Activated CD4-positive, alpha-beta T cell treated with anti-CD3 and anti-CD28 coated beads, Interleukin-2, Interleukin-6, amounts not matched to agents 100 ng/mL and 50 ng/mL, durations not matched to agents 16 hours and 8 hours (primary cell): Measurements from ENCODE around the gene TATDN3.
"Not testable (repeated sequence)": the region's sequence is repeated elsewhere in the genome, so short reads cannot be mapped to it uniquely, and the experiment has no call there.

Experiments used
- DNase-seq: peaks from one replicate; pipeline ENCODE4 v3.0.0-alpha.2; 2020

Gene TATDN3

DNA sequence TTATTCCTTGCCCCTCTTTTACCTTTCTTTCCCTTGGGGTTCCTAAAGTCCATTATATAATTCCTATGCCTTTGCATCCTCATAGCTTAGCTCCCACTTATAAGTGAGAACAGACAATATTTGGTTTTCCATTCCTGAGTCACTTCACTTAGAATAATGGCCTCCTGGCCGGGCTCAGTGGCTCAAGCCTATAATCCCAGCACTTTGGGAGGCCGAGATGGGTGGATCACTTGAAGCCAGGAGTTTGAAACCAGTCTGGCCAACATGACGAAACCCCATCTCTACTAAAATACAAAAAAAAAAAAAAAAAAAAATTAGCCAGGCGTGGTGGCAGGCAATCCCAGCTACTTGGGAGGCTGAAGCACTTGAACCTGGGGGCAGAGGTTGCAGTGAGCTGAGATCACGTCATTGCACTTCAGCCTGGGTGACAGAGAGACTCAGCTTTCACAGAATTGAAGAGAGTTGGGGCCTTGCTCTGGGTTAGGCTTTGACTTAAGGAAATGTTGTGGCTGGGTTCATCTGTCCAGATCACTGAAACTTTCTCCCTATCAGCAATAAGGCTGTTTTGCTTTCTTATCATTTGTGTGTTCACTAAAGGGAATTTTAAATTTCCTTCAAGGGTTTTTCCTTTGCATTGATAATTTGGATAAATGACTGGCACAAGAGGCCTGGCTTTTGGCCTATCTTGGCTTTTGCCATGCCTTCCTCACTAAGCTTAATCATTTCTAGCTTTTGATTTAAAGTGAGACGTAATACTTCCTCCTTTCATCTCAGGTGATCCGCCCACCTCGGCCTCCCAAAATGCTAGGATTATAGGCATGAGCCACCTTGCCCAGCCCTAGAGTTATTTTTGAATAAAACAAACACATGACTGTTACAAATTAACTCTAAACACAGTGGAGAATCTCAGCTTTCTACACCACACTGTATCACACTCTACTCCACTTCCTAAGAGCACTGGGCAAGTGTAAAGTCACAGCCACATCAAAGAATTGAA is 41.8 kb downstream of the TATDN3 start:
- DNase-seq, result not testable (repeated sequence)

DNA sequence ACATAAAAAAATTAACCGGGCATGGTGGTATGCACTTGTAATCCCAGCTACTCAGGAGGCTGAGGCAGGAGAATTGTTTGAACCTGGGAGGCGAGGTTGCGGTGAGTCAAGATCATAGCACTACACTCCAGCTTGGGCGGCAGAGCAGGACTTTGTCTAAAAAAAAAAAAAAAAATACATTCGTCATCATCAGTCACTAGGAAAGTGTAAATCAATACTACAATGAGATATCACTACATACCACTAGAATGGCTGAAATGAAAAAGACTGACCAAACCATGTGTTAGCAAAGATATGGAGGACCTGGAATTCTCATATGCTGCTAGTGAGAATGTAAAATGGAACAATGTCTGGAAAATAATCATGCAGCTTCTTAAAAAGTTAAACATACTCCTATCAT is 46.5 kb downstream of the TATDN3 start:
- no peak for DNase-seq

DNA sequence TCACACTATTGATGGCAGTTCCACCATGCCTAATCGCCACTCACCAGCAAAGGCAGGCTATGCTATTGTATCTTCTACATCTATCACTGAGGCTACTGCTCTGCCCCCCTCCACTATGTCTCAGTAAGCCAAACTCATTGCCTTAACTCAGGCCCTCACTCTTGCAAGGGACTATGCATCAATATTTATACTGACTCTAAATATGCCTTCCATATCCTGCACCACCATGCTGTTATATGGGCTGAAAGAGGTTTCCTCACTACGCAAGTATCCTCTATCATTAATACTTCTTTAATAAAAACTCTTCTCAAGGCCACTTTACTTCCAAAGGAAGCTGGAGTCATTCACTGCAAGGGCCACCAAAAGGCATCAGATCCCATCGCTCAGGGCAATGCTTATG is 52.8 kb downstream of the TATDN3 start:
- not testable (repeated sequence) for DNase-seq

GRCh38 chr1:212847549-212847948 is 55.9 kb downstream of the TATDN3 start, which contains the start of gene SPATA45:
SPATA45 (minus strand) TSS chr1:212847649; CDS start chr1:212836149, 11,500 bp downstream.
- DNase-seq, result no peak

- no peak for DNase-seq
Observed at GRCh38 chr1:212852105-212852688, 60.5 kb downstream of the TATDN3 start.

GRCh38 chr1:212853658-212854057 is 62.0 kb downstream of the TATDN3 start:
- DNase-seq, result no peak

- no peak for DNase-seq
Observed at GRCh38 chr1:212856755-212857154, 65.1 kb downstream of the TATDN3 start.

DNA sequence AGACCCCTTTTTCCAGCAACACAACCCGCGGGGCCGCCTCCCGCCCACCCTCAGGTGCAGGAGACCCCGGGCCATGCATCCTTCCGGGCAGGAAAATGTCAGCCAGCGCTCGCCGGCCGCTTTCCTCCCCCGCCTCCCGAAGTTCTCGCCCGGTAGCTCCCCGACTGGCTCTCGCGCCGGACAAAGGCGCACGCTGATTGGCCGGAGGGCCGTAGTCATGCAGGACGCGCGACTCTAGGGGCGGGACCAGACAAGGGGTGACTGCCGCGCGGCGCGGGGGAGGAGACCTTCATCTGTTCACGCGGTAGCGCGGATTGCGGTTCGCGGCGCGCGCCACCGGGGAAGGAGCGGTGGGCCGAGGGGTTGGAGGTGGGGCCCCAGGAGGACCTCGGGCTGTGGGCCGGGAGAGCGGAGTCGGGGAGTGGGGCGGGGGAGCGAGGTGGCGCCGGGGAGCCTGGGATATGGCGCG is 66.3 kb downstream of the TATDN3 start, which contains the start of gene FLVCR1:
FLVCR1 (plus strand) TSS at position 284 of the 469 bp plus-strand sequence; CDS start at position 462, 178 bp downstream.
- DNase-seq, result peak; percentile 99

- peak; percentile 35 for DNase-seq
Observed at GRCh38 chr1:212858461-212859265, 67.0 kb downstream of the TATDN3 start.

DNA sequence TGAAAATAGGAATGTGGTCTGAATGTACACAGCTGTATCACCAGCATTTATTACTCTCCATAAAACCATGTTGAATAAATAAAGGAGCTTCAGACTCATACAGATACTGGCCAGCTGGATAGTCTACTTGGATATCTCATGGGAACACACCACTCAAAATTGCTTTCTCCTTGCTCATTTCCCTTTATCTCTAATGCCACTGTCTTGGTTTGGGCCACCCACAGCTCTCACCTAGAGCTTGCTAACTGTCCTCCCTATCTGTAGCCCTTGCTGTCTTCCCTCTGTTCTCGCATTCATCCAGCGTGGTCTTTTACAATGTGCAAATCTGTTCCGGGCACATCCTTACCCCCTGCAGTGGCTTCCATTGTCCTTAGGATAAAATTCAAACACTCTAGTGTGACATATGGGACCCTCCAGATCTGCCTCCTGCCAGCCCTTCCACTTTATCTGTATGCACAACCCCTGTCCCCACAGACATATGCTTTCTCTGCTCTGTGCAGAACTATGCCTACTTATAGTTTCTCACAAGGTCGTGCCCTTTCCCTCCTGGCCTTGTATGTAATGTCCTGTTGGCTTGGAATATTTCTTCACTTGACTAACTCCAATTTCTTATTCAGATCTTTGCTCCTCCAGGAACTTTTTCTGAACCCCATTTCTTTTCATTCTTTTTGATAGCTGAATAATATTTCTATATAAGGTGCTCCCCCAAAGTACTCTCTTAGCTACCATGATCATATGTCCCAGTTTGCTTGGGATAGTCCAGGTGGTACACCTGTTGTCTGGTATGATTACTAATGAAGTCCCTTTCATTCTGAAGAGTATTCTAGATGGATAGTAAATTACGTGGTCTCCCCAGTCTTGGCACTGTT is 69.3 kb downstream of the TATDN3 start:
- DNase-seq, result no peak

DNA sequence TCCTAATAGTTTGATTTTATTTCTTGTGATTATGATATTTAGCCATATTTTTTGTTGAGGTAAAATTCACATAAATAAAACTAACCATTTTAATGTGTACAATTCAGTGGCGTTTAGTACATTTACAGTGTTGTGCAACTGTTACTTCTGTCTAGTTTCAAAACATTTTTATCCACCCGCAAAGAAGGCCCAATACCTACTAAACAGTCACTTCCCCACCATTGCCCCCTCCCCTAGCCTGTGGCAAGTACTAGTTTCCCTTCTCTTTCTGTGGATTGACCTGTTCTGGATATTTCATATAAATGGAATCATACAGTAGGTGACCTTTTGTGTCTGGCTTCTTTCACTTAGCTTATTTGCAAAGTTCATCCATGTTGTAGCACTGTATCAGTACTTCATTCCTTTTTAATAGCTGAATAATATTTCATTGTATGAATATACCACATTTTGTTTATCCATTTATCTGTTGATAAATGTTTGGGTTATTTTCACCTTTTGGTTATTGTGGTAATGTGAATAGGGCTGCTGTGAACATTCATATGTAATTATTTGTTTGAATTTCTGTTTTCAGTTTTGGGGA is 70.5 kb downstream of the TATDN3 start:
- DNase-seq, result no peak

- DNase-seq, result not testable (repeated sequence)
Observed at GRCh38 chr1:212863345-212863744, 71.7 kb downstream of the TATDN3 start.

GRCh38 chr1:212864201-212864600 is 72.5 kb downstream of the TATDN3 start:
- DNase-seq, result no peak
